ENCODE data around the gene RBM48. TPM values are rescaled to one million over a fixed set of nuclear protein-coding genes. Genes with fewer than 3 reads are reported as not detected.
"Not testable (repeated sequence)": the region's sequence is repeated elsewhere in the genome, so short reads cannot be mapped to it uniquely, and the experiment has no call there.

Gene RBM48
- total RNA-seq = 5.8 and 9.9 TPM in 2 replicates

DNA sequence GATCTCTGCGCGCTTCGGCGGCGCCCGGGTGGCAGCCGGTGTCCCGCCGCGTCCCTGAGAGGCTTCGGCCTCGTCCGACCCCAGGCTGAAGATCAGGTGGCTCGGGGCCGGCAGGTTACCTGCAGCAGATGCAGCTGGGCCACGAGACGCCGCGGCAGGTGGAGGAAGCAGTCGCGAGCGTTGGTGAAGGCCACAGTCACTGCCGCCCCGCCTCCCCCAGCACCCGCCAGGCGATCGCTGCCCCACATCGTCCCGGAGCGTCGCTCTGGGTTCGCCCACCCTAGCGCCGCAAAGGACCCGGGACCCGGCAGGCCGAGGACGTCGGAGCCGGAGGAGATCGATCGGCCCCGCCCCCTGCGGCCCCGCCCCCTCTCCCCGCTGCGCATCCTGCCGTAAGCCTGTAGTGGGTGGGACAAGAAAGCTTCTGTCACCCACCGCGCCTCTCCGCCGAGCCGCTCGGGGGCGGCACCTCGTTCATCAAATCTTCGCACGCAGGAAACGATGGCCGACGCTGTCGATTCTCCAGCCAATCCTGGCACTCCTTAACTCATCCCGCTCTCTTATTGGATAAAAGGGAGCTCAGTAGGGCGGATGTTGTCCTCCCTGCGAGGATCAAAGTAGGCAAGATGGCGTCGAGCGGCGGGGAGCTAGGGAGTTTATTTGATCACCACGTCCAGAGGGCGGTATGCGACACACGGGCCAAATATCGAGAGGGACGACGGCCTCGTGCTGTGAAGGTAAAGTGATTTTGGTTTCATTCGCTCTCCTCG lies at the start of gene RBM48, which contains the start of gene PEX1:
RBM48 (plus strand) TSS at position 608 of the 770 bp plus-strand sequence; CDS start at position 627, 19 bp downstream.
PEX1 (minus strand) TSS at position 333 of the 770 bp plus-strand sequence; CDS start at position 248, 85 bp downstream.
- DNase-seq (ENCODE audit: low read depth) = peak; percentile 99
- peak within 1 kb of the TSS; percentile 80 for H3K4me3 ChIP-seq (ENCODE audit: low read depth, low read length)
- TF ChIP-seq, protein P1, sequence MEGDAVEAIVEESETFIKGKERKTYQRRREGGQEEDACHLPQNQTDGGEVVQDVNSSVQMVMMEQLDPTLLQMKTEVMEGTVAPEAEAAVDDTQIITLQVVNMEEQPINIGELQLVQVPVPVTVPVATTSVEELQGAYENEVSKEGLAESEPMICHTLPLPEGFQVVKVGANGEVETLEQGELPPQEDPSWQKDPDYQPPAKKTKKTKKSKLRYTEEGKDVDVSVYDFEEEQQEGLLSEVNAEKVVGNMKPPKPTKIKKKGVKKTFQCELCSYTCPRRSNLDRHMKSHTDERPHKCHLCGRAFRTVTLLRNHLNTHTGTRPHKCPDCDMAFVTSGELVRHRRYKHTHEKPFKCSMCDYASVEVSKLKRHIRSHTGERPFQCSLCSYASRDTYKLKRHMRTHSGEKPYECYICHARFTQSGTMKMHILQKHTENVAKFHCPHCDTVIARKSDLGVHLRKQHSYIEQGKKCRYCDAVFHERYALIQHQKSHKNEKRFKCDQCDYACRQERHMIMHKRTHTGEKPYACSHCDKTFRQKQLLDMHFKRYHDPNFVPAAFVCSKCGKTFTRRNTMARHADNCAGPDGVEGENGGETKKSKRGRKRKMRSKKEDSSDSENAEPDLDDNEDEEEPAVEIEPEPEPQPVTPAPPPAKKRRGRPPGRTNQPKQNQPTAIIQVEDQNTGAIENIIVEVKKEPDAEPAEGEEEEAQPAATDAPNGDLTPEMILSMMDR (IDR thresholded peaks at IDR 0.05; ENCODE audit: insufficient read depth, low read depth, low read length) = peak; percentile 37

DNA sequence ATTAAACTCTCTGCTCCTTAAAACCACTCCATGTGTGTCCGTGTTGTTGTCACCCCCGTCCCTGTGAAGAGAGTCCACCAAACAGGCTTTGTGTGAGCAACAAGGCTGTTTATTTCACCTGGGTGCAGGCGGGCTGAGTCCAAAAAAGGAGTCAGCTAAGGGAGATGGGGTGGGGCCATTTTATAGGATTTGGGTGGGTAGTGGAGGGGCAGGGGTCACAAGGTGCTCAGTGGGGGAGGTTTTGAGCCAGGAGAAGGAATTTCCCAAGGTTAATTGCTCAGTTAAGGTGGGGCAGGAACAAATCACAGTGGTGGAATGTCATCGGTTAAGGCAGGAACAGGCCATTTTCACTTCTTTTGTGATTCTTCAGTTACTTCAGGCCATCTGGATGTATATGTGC lies 49.4 kb upstream of the RBM48 start:
- H3K4me3 ChIP-seq (ENCODE audit: low read depth, low read length); DNase-seq (ENCODE audit: low read depth): not testable (repeated sequence)

DNA sequence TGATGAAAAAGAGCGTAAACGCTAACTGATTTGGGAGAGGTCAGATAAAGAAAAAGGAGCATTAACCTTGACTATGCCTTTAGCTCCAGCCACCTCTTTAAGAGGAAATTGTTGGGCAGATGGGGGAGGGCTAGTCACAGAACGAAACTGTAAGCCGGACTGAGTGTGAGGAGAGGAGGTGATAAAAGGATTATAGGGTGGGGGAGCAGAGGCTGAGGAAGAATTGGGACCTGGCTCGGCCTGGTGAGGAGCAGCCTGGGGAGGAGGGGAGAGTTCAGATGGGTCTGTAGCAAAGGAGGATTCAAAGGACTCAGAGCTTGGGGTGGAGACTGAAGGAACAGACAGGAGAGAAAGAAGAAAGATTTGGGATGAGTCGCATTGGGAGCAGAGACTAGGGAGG lies 45.0 kb upstream of the RBM48 start:
- not testable (repeated sequence) for DNase-seq (ENCODE audit: low read depth); H3K4me3 ChIP-seq (ENCODE audit: low read depth, low read length)

DNA sequence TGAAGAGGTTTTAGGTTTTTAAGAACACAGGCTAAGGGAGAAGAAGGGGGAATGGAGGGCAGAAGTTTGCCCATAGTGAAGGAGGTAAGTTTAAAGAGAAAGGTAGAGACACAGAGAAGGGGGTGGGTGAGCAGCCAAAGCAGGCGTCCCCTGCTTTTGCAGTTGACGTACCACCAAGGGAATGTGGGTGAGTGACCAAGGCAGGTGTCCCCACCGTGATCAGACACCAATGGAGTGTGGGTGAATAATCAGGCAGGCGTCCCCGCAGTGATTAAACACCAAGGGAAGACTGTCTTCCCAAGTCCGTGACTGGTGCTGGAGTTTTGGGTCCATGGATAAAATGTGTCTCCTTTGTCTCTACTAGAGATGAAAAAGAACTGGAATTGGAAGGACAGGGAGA lies 44.4 kb upstream of the RBM48 start:
- not testable (repeated sequence) for DNase-seq (ENCODE audit: low read depth); H3K4me3 ChIP-seq (ENCODE audit: low read depth, low read length)

DNA sequence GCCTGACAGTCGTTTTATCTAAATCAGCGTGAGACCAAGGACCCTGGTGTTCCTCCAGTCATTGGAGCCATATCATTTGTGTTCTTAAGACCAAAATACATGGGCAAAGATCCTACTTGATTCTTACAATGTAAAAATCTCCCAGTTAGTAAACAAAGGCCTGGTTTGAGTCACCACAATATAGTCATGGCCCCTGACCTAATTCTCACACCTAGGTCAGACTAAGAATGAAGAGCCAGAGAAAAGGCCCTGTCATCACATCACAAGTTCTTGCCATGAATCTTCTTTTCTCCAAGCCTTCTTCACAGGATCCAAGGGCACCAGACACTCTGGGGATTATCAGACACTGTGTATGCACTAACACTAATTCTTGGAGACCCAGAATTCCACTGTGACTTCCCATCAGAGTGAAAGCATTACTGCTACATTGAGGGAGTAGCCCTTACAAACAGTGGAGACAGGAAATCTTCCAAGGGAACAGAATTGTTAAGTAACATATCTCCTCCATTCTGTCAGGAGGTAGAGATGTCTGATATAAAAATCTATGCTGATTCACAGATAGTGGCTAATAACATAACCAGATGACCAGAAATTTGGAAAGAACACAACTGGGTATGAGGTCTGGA lies 43.2 kb upstream of the RBM48 start:
- H3K4me3 ChIP-seq (ENCODE audit: low read depth, low read length) = no peak overlapping the region
- TF ChIP-seq, protein P1 (IDR thresholded peaks at IDR 0.05; ENCODE audit: insufficient read depth, low read depth, low read length) = no peak
- no peak for DNase-seq (ENCODE audit: low read depth)

DNA sequence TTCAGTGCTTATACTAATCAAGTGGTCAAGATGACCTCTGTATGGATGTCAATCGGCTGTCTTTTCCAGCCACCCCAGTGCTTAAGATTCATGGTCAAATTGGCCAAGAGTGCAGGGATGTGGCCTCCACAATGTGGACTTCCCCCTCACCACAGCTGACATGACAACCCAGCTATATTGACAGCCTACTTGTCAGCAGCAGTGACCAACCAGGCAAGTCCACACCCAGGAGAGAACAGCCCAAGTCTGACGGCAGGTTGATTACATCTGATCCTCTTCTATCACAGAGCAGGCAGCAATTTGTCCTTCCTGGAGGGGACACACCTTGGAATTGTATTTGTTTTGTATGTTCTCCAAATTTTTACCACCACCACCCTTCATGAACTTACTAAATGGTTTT lies 42.6 kb upstream of the RBM48 start:
- TF ChIP-seq, protein P1 (IDR thresholded peaks at IDR 0.05; ENCODE audit: insufficient read depth, low read depth, low read length) = no peak
- no peak overlapping the region for H3K4me3 ChIP-seq (ENCODE audit: low read depth, low read length)
- DNase-seq (ENCODE audit: low read depth) = no peak

DNA sequence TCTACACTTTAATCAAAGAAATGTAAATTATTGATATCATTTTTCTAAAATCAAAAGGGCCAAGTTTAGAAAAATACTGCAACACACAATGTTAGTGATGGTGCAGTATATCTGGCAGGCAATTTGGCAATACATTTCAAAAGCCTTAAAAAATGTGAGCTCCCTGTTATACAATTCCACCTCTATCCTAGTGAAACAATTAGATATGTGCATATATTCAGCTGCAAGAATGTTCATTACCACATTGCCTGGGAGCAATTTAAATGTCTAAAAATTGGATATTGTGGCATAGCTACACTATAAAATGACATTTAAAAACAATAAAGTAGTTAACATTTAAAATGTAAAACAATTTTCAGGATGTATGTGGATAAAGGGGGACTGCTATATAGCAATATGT lies 40.8 kb upstream of the RBM48 start:
- DNase-seq (ENCODE audit: low read depth) = no peak
- TF ChIP-seq, protein P1 (IDR thresholded peaks at IDR 0.05; ENCODE audit: insufficient read depth, low read depth, low read length) = no peak
- no peak overlapping the region for H3K4me3 ChIP-seq (ENCODE audit: low read depth, low read length)

DNA sequence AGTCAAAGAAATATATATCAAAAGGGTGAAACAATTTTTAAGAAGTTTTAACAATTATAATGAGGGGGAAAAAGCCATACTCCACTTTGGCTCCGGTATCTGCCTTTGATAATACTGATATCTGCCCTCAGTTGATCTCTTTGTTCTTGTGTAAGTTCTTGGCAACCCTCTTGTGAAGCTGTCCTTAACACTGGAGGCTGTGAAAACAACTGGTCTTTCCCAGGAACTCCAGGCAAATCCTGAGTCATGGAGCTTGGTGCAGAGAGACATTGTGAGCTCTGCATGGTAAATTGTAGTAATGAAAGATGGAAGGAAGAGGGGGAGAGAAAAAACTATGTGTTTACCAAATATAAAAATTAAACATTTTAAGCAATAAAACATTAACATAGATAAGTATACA lies 39.0 kb upstream of the RBM48 start:
- peak; percentile 2 for DNase-seq (ENCODE audit: low read depth)
- TF ChIP-seq, protein P1 (IDR thresholded peaks at IDR 0.05; ENCODE audit: insufficient read depth, low read depth, low read length) = no peak
- no peak overlapping the region for H3K4me3 ChIP-seq (ENCODE audit: low read depth, low read length)

All from fibroblast of villous mesenchyme (primary cell).